Glutamatergic neuron (in vitro differentiated cells): ENCODE data around the gene ARHGAP4. TPM values are rescaled to one million over a fixed set of nuclear protein-coding genes. Genes with fewer than 3 reads are reported as not detected.

ENCODE experiments used
- DNase-seq: peaks from one replicate; pipeline ENCODE4 v3.0.0; 2022
- H3K27ac Mint-ChIP-seq: one replicate; pipeline ENCODE4 v1.8.0; 2020; ENCODE audit warnings: mild to moderate bottlenecking, mixed read lengths, inconsistent platforms; ENCODE audit not compliant: unreplicated experiment
- H3K27me3 Mint-ChIP-seq: one replicate; pipeline ENCODE4 v1.8.0; 2020; ENCODE audit warnings: mild to moderate bottlenecking, moderate library complexity, mixed read lengths, inconsistent platforms; ENCODE audit not compliant: unreplicated experiment
- H3K36me3 Mint-ChIP-seq: one replicate; pipeline ENCODE4 v1.8.0; 2020; ENCODE audit warnings: mild to moderate bottlenecking, mixed read lengths, inconsistent platforms; ENCODE audit not compliant: unreplicated experiment
- H3K4me1 Mint-ChIP-seq: one replicate; pipeline ENCODE4 v1.8.0; 2020; ENCODE audit warnings: mild to moderate bottlenecking, low read depth, mixed read lengths, inconsistent platforms; ENCODE audit not compliant: unreplicated experiment
- H3K4me3 Mint-ChIP-seq: one replicate; pipeline ENCODE4 v1.8.0; 2020; ENCODE audit warnings: mild to moderate bottlenecking, mixed read lengths, inconsistent platforms; ENCODE audit not compliant: unreplicated experiment
- H3K9me3 Mint-ChIP-seq: one replicate; pipeline ENCODE4 v1.8.0; 2020; ENCODE audit warnings: mild to moderate bottlenecking, moderate library complexity, mixed read lengths, inconsistent platforms; ENCODE audit not compliant: unreplicated experiment
- total RNA-seq: library from RNA; stranded (reverse); fragmentation: NEBNext Ultra II Directional; extraction: Animal tissue kit (Norgen Biotek cat#: 25700); gene quantifications from one replicate; pipeline ENCODE4 v1.2.1, GENCODE V29; 2021; ENCODE audit not compliant: unreplicated experiment
- TF ChIP-seq, protein P1 (sequence below): fragments of 200-600 bp; sonication (generic); IDR thresholded peaks from one replicate; pipeline ENCODE4 v1.5.0; 2021; ENCODE audit not compliant: partially characterized antibody, unreplicated experiment

Gene ARHGAP4
- total RNA-seq, 1 donor from 2014 or later: 33.5 TPM

DNA sequence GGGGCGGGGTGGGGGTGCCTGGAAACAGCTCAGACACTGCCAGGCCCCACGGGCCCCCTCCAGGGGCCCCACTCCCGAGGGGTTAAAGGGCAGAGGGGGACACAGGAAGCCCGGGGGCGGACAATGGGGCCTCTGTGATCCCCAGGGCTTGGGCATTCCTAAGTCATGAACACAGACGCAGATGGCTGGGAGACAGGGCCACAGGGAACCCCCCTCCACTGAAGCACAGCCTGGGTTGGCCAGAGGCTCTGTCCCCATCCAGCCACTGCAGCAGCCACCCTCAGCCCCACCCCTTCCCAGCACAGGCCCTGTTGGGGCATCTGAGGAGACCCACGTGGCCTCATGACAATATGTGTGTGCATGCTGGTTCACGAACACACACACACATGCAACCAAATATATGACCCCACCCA is 44.0 kb downstream of the ARHGAP4 start:
- TF ChIP-seq, protein P1, sequence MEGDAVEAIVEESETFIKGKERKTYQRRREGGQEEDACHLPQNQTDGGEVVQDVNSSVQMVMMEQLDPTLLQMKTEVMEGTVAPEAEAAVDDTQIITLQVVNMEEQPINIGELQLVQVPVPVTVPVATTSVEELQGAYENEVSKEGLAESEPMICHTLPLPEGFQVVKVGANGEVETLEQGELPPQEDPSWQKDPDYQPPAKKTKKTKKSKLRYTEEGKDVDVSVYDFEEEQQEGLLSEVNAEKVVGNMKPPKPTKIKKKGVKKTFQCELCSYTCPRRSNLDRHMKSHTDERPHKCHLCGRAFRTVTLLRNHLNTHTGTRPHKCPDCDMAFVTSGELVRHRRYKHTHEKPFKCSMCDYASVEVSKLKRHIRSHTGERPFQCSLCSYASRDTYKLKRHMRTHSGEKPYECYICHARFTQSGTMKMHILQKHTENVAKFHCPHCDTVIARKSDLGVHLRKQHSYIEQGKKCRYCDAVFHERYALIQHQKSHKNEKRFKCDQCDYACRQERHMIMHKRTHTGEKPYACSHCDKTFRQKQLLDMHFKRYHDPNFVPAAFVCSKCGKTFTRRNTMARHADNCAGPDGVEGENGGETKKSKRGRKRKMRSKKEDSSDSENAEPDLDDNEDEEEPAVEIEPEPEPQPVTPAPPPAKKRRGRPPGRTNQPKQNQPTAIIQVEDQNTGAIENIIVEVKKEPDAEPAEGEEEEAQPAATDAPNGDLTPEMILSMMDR: no peak
- Mint-ChIP-seq H3K9me3 (peaks cover 16% of the 10 kb centered on the region), H3K4me1 (peaks cover 12% of the 10 kb centered on the region), H3K4me3 (peak overlapping the region; percentile 95), H3K27ac (peak overlapping the region; percentile 95), H3K27me3 (peaks cover 18% of the 10 kb centered on the region), H3K36me3 (no peaks in the 10 kb centered on the region)
- DNase-seq: no peak

DNA sequence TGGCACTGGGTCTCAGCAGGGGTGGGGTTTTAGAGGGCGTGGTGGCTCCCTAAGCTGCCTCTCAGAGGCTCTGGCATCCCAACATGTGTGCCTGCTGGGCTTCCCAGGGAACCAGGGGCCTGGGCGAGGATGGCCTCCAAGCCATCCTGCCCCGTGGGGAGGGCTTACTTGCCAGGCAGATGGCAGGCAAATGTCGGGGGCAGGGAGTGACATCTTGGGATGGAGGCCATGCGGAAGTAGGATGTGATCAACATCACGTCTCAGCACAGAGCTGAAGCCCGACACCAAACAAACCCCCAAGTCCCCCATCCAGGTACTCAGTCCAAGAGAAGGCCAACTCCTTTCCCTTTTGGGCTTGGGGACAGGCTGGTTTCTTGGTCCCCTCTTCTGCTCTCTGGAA is 44.8 kb downstream of the ARHGAP4 start:
- Mint-ChIP-seq H3K4me1 (peaks cover 14% of the 10 kb centered on the region), H3K9me3 (peaks cover 16% of the 10 kb centered on the region), H3K4me3 (peak overlapping the region; percentile 76)

DNA sequence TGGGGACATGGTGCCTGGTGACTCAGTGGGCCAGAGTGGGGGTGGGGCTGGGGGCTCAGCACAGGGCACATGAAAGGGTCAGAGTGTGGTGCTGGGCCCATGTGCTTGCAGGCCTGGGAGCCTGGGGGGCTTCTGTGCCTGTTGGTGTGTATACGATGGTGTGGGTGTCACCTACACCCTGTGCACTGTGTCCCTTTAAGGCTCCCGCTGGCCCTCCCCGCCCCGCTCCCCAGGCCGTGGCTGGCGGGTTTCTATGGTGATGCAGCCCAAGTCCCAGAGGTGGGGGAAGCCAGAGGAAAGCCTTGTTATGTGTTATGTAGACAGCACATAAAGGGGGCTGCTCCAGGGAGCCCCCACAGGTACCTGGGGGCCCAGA is 45.6 kb downstream of the ARHGAP4 start:
- Mint-ChIP-seq H3K9me3 (peaks cover 16% of the 10 kb centered on the region), H3K4me3 (peak overlapping the region; percentile 91), H3K27ac (peak overlapping the region; percentile 99), H3K36me3 (no peaks in the 10 kb centered on the region), H3K4me1 (peaks cover 17% of the 10 kb centered on the region), H3K27me3 (peaks cover 21% of the 10 kb centered on the region)
- DNase-seq: no peak
- TF ChIP-seq, protein P1: no peak

More for the DNA sequence above, 44.8 kb downstream of the ARHGAP4 start:
- TF ChIP-seq, protein P1: no peak
- peak overlapping the region; percentile 59 for H3K27ac Mint-ChIP-seq
- DNase-seq: no peak
- peaks cover 20% of the 10 kb centered on the region for H3K27me3 Mint-ChIP-seq
- no peaks in the 10 kb centered on the region for H3K36me3 Mint-ChIP-seq

DNA sequence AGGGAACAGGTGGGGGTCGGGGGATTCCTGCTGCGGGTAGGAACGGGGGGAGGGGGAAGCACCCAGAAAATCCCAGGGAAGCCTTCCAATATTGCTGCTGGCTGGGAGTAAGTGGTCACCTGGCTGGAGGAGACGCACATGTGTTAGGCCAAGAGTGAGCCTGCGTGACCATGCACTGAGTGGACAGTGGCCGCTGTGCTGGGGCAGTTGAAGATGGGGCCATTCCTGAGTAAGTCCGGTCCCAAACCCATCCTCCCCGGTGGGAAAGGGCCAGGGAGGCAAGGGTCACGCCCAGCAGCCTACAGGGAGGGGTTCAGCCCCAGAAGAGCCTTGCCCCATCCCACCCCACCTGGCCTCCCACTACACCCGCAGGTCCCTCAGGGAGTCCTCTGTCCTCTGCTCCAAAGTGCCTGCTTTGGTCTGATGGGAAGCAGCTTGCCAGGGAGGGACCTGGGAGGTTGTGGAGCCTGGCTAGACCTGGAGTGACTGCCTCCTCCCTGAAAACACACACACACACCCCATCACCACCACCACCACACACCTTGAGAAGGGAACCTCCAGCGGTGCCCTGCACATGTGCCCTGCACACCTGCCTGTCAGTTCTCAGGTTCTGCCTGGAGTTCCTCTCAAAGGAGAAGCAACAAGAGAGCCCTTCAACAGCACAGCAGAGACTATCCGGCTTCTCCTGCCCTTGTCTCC is 46.2 kb downstream of the ARHGAP4 start:
- TF ChIP-seq, protein P1: no peak
- H3K27ac Mint-ChIP-seq: peak overlapping the region; percentile 99
- H3K27me3 Mint-ChIP-seq: peaks cover 23% of the 10 kb centered on the region
- peak overlapping the region; percentile 91 for H3K4me3 Mint-ChIP-seq
- peaks cover under 1% of the 10 kb centered on the region for H3K36me3 Mint-ChIP-seq
- H3K4me1 Mint-ChIP-seq: peaks cover 19% of the 10 kb centered on the region
- DNase-seq: no peak
- peaks cover 15% of the 10 kb centered on the region for H3K9me3 Mint-ChIP-seq

DNA sequence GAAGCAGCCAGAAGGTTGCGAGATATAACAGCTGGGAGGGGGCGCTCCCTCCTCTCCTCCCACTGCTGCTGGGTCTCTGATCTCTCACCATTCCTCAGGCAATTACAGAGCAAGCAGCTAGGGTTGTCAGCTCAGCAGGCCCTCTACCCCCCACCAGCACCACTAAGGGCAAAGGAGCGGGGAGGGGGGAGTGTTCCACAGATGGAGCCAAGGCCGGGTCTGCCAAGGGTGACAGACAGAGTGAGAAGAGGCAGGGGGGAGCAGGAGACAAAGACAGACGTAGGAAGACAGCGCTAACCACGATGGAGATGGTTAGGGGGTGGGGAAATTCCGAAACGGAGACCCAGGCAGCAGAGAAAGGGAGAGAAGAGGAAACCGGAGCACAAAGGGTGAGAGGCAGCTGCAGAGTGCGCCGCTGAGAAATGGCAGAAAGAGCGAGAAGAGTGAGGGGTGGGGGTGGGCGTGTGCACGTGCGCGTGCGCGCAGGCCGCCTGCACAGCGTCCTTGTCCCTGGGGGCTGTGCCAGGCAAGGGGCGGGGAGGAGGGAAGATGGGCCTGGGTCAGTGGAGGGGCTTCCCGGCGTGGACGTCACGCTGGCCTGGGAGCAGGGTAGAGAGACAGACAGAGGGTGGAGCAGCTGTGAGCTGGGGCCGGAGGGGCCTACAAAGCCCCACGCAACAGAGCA is 47.0 kb downstream of the ARHGAP4 start:
- H3K4me1 Mint-ChIP-seq: peaks cover 22% of the 10 kb centered on the region
- TF ChIP-seq, protein P1: no peak
- H3K4me3 Mint-ChIP-seq: peak overlapping the region; percentile 91
- peak; percentile 73 for DNase-seq
- H3K27ac Mint-ChIP-seq: peak overlapping the region; percentile 99
- peaks cover 22% of the 10 kb centered on the region for H3K9me3 Mint-ChIP-seq
- peaks cover 4% of the 10 kb centered on the region for H3K36me3 Mint-ChIP-seq
- peaks cover 21% of the 10 kb centered on the region for H3K27me3 Mint-ChIP-seq
